DLD1 (cell line): ENCODE measurements around the gene IL17REL.

Source experiments
- in situ Hi-C: cut with HindIII; loops from 2 replicates; pipeline ENCODE4 v1.10.0; 2017; ENCODE audit warnings: low sequenced_read_pairs

IL17REL gene

DNA sequence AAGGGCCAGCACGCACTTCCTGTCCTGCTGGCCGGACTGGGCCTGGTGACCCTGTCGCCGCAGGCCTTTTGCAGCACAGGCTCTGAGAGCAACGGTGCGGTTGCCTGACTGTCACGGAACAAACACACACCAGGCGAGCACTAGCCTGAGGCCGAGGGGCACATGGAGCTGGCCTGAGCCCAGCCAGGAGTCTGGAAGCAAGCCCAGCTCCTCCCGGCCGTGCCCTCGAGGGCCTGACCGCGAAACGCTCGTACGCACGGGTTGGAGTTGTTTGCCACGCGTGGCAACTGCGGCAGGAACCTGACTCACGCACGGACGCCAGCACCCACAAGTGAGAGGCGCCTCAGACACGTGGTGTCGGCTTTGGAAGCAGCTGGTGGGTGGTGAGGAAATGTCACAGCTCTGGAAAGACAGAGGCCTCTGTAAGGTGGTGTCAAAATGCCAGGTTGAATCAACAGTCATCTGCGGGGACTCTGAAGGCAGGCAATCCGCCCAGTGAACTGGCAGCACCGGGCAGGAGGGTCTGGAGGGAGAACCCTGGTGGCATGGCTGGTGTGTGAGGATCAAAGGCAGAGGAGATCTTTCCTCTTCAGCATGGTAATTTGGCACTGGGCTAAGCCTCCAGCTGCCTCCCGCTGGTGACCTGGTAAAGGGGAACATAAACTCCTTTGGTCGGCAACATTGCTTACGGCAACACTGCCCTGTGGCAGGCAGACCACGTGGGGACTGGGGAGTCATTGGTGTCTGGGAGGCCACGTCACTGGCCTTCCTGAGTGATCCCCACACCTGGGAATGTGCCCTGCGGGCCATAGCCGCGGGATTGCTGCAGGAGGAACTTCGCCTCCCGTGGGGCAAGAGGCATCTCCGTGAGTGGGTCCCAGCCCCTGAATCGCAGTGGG lies 15.3 kb upstream of the IL17REL start:
- in situ Hi-C loops: no loop called here

DNA sequence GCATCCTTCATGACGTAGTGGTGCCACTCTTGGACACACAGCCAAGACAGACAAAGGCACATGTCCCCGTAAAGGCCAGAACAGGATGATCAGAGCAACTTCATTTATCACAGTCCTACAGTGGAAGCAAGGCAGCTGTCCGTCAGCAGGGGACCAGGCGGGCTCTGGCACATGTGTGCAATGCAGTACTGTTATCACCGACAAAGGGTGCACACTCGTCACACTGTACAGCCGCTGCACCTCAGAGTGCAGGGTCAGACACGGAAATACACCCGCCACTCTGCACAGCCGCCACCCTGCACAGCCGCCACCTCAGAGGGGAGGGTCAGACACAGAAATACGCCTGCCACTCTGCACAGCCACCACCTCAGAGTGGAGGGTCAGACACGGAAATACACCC lies 13.4 kb upstream of the IL17REL start:
- in situ Hi-C loops: no loop called here

DNA sequence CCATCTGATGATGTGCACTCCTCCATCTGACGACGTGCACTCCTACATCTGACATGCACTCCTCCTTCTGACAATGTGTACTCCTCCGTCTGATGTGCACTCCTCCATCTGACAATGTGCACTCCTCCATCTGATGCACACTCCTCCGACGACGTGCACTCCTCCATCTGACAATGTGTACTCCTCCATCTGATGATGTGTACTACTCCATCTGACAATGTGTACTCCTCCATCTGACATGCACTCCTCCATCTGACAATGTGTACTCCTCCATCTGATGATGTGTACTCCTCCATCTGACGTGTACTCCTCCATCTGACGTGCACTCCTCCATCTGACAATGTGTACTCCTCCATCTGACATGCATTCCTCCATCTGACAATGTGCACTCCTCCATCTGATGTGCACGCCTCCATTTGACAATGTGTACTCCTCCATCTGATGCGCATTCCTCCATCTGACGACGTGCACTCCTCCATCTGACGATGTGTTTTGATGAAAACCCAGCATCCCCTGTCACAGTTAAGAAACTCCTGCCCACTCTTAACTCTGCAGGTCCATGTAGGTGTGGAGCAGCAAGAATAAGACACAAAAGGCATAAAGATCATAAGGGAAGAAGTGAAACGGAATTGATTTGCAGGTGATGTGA lies 9.7 kb upstream of the IL17REL start:
- in situ Hi-C loops: loop anchor here (25.0 kb wide), 1 partner anchor 110 kb away; the partner anchor contains the start of genes ALG12 and CRELD2

DNA sequence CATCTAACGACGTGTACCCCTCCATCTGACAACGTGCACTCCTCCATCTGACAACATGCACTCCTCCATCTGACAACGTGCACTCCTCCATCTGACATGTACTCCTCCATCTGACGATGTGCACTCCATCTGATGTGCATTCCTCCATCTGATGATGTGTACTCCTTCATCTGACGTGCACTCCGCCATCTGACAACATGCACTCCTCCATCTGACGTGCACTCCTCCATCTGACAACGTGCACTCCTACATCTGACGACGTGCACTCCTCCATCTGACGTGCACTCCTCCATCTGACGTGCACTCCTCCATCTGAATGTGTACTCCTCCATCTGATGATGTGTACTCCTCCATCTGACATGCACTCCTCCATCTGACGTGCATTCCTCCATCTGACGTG lies 8.0 kb upstream of the IL17REL start:
- in situ Hi-C loops: loop anchor here (25.0 kb wide), 1 partner anchor 108 kb away; the partner anchor contains the start of genes ALG12 and CRELD2

DNA sequence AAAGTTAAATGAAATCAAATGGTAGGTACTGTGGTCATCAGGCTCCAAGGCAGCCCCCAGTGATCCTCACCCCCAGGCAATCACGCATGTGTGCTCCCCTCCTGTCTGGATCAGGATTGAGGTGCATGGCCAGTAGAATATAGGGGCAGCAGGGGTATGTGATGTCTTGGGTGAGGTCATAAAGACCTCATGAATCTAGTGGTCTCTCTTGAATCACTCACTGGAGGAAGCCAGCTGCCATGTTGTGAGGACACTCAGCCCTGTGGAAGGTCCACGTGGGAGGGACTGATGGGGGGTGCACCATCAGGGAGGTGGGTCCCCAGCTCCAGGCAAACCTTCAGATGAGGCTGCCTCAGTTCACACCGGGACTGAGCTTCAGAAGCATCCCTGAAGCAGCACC lies 6.8 kb upstream of the IL17REL start:
- in situ Hi-C loops: loop anchor here (25.0 kb wide), 1 partner anchor 107 kb away; the partner anchor contains the start of genes ALG12 and CRELD2

DNA sequence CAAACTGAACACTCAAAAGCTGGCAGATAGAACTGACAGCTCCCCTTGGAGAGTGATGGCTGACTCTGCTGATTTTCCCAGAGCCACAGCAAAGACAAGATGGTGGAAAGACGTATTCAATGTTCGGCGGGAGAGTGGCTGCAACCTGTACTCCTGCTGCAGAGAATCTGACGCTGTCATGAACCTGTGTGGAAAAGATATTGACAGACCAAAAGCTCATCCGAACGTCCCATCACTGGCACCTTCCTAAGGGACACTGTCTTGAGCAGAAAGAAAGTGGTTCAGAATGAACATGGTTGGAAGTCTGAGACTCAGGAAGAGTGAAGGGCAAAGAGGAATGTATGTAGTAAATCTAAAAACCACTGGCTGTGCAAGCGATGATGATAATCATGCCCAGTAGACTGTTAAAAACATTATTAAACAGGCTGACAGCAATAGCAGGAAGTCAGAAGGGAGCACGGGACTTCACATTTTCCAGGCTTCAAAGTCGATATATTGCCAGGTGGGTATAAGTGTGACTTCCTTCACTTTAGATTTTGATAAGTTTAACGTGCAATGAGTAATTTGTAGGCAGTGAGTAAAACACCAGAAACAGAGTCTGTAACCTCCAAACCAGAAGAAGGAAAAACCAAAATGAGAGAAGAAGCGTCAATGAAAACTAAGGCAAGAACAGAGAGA lies 6.2 kb upstream of the IL17REL start:
- in situ Hi-C loops: loop anchor here (25.0 kb wide), 1 partner anchor 106 kb away; the partner anchor contains the start of genes ALG12 and CRELD2

DNA sequence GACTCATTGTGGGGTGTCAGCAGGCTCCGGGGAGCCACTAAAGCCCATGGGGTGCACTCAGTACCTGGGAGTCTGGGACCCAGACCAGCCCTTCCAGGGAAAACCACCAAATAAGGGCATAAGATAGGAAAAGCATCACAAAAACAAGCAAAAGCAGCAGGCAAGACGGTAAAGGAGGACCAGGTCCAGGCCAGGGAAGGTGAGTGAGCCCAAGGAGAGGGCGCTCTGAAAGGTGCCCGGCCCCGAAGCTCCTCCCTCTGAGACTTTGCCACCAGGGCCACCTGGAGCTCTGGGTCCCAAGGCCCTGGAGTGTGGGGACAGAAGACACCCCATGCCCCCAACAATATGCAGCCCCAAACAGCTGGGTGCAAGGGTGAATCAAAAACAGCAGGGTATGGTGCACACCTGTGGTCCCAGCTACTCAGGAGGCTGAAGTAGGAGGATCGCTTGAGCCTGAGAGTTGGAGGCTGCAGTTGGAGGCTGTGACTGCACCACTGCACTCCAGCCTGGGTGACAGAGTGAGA lies 5.2 kb upstream of the IL17REL start:
- in situ Hi-C loops: loop anchor here (25.0 kb wide), 1 partner anchor 105 kb away; the partner anchor contains the start of genes ALG12 and CRELD2

DNA sequence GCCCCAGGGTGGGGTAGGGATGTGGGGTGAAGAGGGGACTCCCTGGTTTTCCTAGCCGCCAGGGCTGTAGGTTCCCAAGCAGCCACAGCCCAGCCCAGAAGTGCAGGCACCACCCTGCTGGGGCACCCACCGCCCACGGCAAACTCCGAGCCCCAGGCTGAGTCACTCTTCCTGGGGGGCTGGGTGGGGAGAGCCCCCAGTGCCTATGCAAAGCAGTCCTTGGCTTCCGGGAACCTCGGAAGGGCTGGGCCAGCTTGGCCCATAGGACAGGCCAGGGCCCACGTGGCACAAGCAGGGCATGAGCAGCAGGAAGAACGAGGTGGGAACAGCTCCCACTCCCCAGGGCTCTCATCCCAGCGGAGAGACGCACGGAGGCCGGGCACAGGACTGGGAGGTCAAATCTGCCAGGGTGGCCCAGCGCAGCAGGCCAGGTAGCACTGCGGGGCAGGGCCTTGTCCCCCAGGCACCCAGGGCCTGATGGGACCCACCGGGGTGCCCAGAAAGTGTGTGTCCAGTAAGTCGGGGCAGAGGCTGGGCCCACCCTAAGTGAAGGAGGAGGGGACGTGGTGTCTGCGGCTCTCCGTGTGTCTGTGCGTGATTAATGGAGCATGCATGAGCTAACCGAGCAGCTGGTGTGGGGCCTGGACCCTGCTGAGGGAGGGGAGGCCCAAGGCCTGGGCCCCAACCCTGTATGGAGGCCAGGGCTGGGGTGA lies 4.6 kb upstream of the IL17REL start:
- in situ Hi-C loops: loop anchor here (25.0 kb wide), 1 partner anchor 105 kb away; the partner anchor contains the start of genes ALG12 and CRELD2

DNA sequence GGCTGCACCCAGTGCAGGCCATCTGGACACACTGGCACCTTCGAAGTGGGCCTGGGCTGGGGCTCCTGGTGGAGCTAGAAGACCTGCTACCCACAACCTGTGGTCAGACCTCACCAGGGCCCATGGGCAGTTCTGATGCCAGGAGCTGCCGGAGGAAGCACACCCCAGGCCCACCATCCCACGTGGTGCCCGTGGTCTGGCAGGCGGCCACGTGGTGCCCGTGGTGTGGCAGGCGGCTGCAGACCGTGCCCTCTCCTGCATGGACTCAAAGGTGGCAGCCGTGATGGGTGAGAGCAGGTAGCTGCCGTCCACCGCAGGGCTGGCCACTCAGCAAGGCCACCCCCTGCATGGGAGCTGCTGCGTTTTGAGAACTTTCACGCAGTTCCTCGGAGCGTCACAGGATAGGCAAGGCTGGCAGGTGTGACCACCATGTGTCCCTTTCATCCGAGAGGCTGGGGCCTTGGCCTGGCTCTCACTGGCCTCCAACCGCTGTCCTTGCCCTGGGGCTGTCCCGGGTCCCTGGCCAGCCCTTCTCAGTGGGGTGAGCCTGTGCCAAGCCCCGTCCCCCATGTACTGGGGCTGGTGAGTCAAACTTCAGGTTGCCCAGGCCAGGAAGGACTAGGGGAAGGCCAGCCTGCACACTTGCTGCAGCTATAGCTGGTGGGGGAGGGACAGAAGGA lies 3.9 kb upstream of the IL17REL start:
- in situ Hi-C loops: loop anchor here (25.0 kb wide), 1 partner anchor 104 kb away; the partner anchor contains the start of genes ALG12 and CRELD2

DNA sequence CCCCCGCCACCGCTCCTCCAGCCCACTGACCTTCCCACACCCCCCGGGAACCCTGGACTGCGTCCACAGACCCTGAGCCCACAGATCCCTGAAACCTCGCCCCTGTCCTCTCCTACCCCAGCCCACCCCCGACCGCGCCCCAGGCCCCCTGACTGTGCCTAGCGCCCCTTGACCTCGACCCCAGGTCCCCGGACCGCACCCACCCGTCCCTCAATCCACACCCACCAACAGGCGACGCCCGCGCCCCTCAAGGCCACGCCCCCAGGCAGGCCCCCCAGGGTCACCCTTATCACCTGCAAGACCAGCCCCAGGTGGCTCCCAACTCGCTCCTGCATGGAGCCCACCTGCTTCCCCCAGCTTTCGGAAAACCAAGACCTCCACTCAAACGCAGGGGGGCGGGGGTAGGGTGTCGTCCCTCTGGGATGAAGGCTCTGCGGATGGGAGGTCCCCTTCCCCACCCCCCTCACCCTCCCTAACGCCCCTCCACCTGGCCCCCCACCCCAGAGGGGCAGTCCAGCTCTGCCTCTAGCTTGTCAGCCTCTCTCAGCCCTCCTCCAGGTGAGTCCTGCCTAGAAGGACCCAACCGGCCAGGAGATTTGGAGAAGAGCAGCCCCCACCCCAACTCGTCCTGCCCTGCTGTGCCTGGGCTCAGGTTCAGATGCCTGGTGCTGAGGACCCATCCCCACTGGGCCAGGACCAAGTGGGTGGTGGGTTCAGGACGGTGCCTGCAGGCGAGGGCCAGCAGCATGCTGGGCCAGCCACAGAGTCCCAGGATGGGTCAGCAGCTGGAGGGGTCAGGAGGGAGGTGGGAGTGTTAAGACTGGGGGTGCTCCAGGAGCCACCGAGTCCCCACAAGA lies 3.1 kb upstream of the IL17REL start:
- in situ Hi-C loops: loop anchor here (25.0 kb wide), 1 partner anchor 103 kb away; the partner anchor contains the start of genes ALG12 and CRELD2

DNA sequence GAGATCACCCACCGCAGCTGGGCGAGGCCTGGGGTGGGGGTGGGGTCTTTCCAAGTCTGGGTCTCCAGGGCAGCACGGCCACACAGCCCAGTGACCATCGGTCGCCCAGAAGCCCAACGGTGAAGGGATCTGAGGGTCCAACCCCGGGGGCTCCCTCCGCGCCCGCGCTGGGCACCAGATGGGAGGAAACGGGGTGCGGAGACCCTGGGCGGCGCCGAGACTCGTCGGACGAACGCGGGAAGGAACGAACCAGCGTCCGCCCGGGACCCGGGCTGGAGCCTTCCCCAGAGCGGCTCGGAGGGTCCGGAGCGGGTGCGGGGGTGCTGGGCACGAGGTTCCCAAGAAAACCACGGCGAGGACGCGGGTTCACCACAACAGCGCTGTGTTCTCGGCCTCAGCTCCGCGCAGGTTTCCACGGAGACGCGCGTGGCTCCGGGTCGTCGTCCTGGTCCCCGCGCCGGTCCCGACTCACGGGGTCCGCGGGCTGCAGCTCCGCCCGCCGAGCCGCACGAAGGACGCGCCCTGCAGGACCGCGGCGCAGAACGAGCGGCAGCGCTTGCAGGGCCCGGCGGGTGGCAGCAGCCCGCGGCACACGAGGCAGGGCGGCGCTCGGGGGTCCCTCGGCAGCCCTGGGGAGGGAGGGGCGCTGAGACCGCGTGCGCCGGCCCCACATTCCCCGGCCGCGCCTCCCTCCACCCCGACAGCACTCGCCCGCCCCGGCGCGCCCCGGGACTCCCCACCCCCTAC lies 2.3 kb upstream of the IL17REL start:
- in situ Hi-C loops: loop anchor here (25.0 kb wide), 1 partner anchor 103 kb away; the partner anchor contains the start of genes ALG12 and CRELD2

DNA sequence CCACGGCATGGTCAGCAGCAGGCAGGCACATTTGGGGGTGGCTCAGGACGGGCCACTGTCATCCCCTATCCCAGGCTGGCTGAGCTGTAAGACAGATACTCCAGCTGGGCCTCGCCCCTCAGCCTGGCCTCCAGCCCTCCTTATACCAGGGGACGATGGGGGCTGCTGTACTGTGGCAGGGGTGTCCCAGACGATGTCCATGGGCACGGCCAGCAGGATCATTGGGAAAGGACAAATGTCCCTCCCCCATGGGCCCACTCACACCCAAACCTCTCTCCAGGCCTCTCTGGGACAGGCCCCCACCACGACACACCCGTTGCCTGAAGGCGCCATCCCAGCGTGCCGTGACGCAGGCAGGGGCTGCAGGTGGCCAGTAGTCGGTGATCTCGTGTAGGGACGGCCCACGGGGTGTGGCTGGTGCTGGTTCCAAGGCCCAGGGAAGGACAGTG lies 1.5 kb upstream of the IL17REL start:
- in situ Hi-C loops: loop anchor here (25.0 kb wide), 1 partner anchor 102 kb away; the partner anchor contains the start of genes ALG12 and CRELD2

DNA sequence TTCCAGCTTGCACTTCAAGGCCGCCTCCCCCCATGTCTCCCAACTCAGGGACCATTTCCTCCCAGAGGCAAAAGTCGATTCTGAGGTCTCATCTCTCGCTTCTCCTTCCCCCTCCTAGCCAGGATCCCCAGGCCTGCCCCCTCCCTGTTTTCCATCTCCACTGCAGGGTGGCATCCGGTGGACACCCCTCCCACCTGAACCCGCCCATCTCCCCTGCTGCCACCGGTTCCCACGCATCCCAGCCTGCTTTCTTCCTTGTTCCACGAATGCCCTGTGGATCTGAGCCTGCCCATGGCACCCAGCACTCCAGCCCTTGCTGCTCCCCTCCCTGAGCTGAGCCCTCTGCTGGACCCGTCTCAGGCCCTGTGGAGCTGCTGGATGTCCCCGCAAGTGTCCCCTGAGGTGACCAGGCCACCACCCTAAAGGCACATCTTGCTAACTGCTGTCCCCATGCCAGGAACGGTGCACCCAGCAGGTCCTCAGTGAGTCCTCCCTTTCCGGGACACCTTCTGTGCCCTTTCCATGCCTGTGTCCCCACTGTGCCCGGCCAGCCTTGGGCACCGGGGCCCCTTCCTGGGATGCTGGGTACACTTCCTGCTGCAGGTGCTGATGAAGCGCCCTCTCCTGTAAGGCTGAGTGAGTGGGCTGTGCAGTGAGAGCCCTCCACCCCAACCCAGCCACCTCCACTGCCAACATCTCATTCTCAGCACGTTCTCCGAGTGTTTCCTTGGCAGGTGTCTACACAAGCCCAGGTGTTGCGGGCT lies 936 bp downstream of the IL17REL start:
- in situ Hi-C loops: loop anchor here (25.0 kb wide), 1 partner anchor 99 kb away; the partner anchor contains the start of genes ALG12 and CRELD2

DNA sequence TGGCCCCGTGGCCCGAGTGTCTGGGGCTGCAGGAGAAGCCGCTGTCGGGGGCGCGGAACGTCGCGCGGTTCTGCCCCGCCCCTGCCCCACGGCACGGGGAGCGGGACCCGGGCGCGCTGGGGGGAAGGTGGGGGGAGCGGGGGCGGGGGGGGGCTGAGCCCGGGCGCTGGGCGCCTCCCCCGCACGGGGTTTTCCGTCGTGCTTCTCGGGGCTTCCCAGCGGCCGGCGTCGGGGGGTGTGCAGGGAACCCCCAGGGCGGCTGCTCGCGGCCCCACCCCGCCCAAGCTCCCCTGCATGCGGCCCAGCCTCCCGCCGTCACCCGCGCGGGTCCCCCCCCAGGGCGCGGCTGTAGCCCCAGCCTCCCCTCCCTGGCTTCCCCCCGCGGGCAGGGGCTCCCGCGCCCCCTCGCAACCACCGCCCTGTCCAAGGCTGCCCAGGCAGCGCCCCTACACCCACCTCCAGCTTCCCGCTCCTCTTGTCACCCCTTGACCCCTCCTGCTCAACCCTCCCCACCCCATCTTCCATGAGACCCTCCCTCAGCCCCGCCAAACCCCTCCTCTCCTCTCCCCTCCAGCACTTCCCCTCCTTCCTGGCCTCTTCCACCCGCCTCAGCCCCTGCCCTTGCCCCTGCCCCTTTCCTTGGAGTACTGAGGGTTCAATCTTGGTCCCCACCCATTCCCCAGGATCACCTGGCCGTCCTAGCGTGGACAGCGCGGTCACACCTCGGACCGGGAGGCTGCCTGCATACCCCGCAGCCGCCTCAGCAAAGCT lies 1.7 kb downstream of the IL17REL start:
- in situ Hi-C loops: loop anchor here (25.0 kb wide), 1 partner anchor 99 kb away; the partner anchor contains the start of genes ALG12 and CRELD2

DNA sequence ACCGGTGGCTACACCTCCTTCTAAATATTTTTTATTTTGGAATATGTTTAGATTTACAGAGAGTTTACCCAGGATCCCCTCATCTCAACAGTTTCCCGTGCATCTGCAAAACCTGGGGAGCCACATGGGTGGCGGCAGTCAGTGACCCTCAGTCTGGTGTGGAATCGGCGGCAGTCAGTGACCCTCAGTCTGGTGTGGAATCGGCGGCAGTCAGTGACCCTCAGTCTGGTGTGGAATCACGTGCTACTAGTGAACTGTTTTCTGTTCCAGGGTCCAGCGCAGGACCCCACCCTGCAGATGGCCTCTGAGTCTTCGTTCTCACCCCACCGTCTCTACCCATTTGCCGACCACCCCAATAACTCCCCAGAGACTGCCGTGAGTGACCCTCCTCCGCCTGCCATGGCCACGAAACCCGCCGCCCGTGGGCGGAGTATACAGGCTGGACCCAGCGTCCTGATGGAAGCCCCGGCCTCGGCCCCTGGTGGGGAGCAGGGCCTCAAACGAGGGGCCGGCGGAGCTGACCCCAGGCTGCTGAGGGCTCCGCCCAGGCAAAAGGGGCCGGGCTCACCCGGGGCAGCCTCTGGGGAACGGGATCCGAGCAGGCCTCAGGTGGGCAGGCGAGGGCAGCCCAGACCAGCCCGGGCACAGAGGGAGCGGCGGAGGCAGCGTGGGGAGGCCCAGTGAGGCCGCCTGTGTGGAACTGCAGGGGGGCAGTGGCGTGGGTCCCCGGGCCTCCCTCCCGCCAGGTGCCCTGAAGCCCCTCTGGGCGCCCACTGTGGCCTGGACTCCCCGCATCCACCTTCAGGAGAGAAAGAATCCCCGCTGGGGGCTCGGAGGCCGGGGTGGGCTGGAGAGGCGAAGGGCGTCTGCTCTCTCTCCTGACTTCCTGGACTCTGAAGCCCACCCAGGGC lies 2.5 kb downstream of the IL17REL start:
- in situ Hi-C loops: loop anchor here (25.0 kb wide), 1 partner anchor 98 kb away; the partner anchor contains the start of genes ALG12 and CRELD2
